ENCODE results near the gene ARID3A.

ARID3A gene

GRCh38 chr19:892243-892893, 33.5 kb upstream of the ARID3A start:
- DNase-seq = no peak

GRCh38 chr19:892894-893689, 32.7 kb upstream of the ARID3A start, which contains the start of the genes MED16 and RNU6-9:
Gene MED16 (minus strand): TSS chr19:893187. CDS start chr19:891131, 2,056 bp downstream.
Gene RNU6-9 (plus strand): TSS chr19:893484.
- DNase-seq = peak; percentile 92

- no peak for DNase-seq
Measured at GRCh38 chr19:896434-896833, 29.4 kb upstream of the ARID3A start.

- DNase-seq = no peak
Measured at GRCh38 chr19:896999-897398, 28.8 kb upstream of the ARID3A start.

GRCh38 chr19:897442-898039, 28.3 kb upstream of the ARID3A start:
- DNase-seq = no peak

- peak; percentile 59 for DNase-seq
Measured at GRCh38 chr19:898663-899062, 27.2 kb upstream of the ARID3A start.

- DNase-seq = no peak
Measured at GRCh38 chr19:899336-900042, 26.3 kb upstream of the ARID3A start.

GRCh38 chr19:900043-900301, 25.9 kb upstream of the ARID3A start:
- no peak for DNase-seq

GRCh38 chr19:900302-901111, 25.3 kb upstream of the ARID3A start:
- DNase-seq = peak; percentile 54

GRCh38 chr19:901216-902092, 24.4 kb upstream of the ARID3A start:
- DNase-seq = no peak

- DNase-seq = no peak
Measured at GRCh38 chr19:902093-902370, 23.8 kb upstream of the ARID3A start.

- DNase-seq = no peak
Measured at GRCh38 chr19:902446-903226, 23.2 kb upstream of the ARID3A start.

GRCh38 chr19:903266-903797, 22.5 kb upstream of the ARID3A start:
- DNase-seq = no peak

GRCh38 chr19:904545-904944, 21.3 kb upstream of the ARID3A start:
- no peak for DNase-seq

- peak; percentile 46 for DNase-seq
Measured at GRCh38 chr19:906480-906879, 19.4 kb upstream of the ARID3A start.

- peak; percentile 80 for DNase-seq
Measured at GRCh38 chr19:907183-907853, 18.5 kb upstream of the ARID3A start.

GRCh38 chr19:911197-912033, 14.4 kb upstream of the ARID3A start:
- no peak for DNase-seq

GRCh38 chr19:912181-913079, 13.4 kb upstream of the ARID3A start:
- DNase-seq = peak; percentile 56

Data from CD4-positive, alpha-beta T cell treated with Interleukin-15 for 1 hour (primary cell).